Central memory CD8-positive, alpha-beta T cell (primary cell): Measurements from ENCODE around the gene ZNF662.

Experiments used
- ATAC-seq: fragments of 150-1000 bp; cut with Tn5 transposase; replicated peaks from 2 replicates; pipeline ENCODE4 v1.10.0; 2022; ENCODE audit warnings: mild to moderate bottlenecking, moderate FRiP score, moderate number of reproducible peaks; ENCODE audit not compliant: poor library complexity, severe bottlenecking; ENCODE audit errors: extremely low read depth
- DNase-seq, 2 donors: peaks; one replicate each; pipeline ENCODE4 v3.0.0; 2021; ENCODE audit warnings: low spot score in 2 of 2
- H3K27ac Mint-ChIP-seq: one replicate; pipeline ENCODE4 v1.8.0; 2022; ENCODE audit warnings: low read depth, mild to moderate bottlenecking, moderate library complexity, mixed read lengths
- H3K27me3 Mint-ChIP-seq: one replicate; pipeline ENCODE4 v1.8.0; 2022; ENCODE audit warnings: mixed read lengths
- H3K36me3 Mint-ChIP-seq: one replicate; pipeline ENCODE4 v1.8.0; 2022; ENCODE audit warnings: mild to moderate bottlenecking, moderate library complexity, mixed read lengths; ENCODE audit not compliant: insufficient read depth
- H3K4me1 Mint-ChIP-seq: one replicate; pipeline ENCODE4 v1.8.0; 2022; ENCODE audit warnings: mixed read lengths
- H3K4me3 Mint-ChIP-seq: one replicate; pipeline ENCODE4 v1.8.0; 2022; ENCODE audit warnings: mild to moderate bottlenecking, moderate library complexity, mixed read lengths
- H3K9me3 Mint-ChIP-seq: one replicate; pipeline ENCODE4 v1.8.0; 2022; ENCODE audit warnings: mixed read lengths

ZNF662 gene

DNA sequence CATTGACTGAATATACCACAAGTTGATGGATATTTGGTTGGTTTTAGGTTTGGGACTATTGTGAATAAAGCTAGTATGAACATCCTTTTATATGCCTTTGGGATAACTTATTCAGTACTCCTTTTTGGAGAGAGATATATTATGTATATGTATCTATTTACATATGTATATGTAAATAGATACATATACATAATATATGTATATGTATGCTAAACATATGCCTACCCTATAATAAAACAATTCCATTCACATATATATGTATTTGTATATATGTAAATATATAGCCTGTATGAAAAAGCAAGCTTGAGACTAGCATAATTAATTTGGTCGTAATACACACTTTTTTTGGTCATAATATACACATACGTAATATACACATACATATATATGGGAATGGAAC is 57.3 kb downstream of the ZNF662 start:
- ATAC-seq (no peak), DNase-seq (no peak)
- no peak overlapping the region for H3K27ac Mint-ChIP-seq
- H3K9me3 Mint-ChIP-seq = no peaks in the 10 kb centered on the region
- H3K36me3 Mint-ChIP-seq = no peaks in the 10 kb centered on the region
- H3K27me3 Mint-ChIP-seq = peaks cover 14% of the 10 kb centered on the region
- peaks cover 5% of the 10 kb centered on the region for H3K4me1 Mint-ChIP-seq
- H3K4me3 Mint-ChIP-seq = no peak overlapping the region

DNA sequence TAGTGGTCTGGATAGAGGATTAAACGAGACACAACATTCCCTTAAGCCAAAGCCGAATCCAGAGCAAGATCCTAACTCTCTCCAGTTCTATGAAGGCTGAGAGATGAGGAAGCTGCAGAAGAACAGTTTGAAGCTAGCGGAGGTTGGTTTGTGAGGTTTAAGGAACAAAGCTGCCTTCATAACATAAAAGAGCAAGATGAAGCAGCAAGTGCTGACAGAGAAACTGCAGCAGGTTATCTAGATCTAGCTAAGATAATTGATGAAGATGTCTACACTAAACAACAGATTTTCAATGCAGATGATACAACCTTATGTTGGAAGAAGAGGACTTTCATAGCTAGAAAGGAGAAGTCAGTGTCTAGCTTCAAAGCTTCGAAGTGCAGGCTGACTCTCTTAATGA is 58.3 kb downstream of the ZNF662 start:
- Mint-ChIP-seq H3K36me3 (no peaks in the 10 kb centered on the region), H3K27me3 (peaks cover 14% of the 10 kb centered on the region), H3K4me3 (no peak overlapping the region), H3K27ac (no peak overlapping the region), H3K9me3 (no peaks in the 10 kb centered on the region), H3K4me1 (peaks cover 5% of the 10 kb centered on the region)
- DNase-seq (no peak), ATAC-seq (no peak)
